22Rv1 (cell line): Measurements from ENCODE around the gene HIPK3.

Source experiments
- H3K27ac ChIP-seq: fragments of 450-650 bp; 2 replicates; pipeline ENCODE4 v1.5.1; 2017
- CTCF ChIP-seq: fragments of 450-650 bp; IDR thresholded peaks from 2 replicates; pipeline ENCODE4 v1.5.1; 2017; ENCODE audit warnings: mild to moderate bottlenecking
- ZFX ChIP-seq: fragments of 450-650 bp; IDR thresholded peaks from 2 replicates; pipeline ENCODE4 v1.6.1; 2017; ENCODE audit warnings: antibody characterized with exemption, borderline replicate concordance

HIPK3 gene

GRCh38 chr11:33323421-33323820, 66.2 kb downstream of the HIPK3 start:
- TF ChIP-seq ZFX (no peak), CTCF (no peak)
- H3K27ac ChIP-seq, result no peak overlapping the region

DNA sequence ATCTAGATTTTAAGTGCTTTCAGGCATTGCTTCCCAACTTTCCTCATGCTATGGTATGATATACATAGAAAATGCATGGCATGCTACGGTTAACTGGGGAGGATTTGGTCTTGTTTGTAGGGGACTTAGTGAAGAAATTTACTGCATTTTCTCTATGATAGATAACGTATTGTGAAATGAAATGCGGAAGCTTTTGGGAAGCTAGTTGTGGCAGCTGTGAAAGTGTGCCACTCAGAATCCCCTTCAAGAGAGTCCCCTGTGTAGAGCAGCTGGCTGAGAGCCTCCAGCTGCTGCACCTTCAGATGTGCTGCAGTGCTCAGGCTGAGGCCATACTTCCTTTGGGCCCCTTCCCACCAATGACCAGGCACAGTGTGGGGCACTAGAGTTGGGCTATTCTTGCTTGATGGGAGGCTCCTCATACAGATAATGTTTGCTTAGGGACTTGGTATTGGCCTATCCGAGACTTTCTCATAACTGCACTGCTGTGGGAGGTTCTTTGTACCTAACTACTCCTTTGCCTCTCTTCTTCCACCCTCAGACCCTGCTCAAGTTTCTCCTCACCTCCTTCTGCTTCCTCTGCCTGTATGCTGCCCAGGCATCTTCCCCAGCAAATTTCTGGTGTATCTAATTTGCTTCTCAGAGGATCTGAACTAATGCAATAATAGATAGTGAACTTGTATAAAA, 67.3 kb downstream of the HIPK3 start:
- H3K27ac ChIP-seq, result no peak overlapping the region
- TF ChIP-seq CTCF, result no peak

GRCh38 chr11:33325451-33325850, 68.3 kb downstream of the HIPK3 start:
- no peak overlapping the region for H3K27ac ChIP-seq
- no peak for TF ChIP-seq ZFX
- TF ChIP-seq CTCF, result no peak

GRCh38 chr11:33329705-33330329, 72.6 kb downstream of the HIPK3 start:
- no peak overlapping the region for H3K27ac ChIP-seq
- TF ChIP-seq CTCF, result peak; percentile 87
- TF ChIP-seq ZFX, result no peak

DNA sequence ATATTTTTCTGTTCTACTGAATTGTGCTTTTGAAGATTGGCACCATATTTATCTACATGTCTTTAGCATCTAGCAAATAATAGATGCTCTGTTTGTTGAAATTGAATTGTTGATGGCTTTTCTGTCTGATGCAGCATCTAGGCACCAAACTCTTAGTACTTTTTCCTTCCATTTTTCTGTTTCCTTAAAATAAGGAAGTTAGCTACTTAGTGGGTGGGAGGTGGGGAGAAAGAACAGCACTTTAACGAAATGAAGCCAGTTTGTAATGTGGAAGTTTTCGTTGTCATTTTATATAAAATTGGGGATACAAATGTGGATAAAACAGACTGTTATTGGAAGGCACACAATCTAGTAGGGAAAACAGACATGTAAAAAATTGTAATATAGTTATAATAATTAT, 76.6 kb downstream of the HIPK3 start:
- H3K27ac ChIP-seq, result no peak overlapping the region
- TF ChIP-seq CTCF (no peak), ZFX (no peak)

DNA sequence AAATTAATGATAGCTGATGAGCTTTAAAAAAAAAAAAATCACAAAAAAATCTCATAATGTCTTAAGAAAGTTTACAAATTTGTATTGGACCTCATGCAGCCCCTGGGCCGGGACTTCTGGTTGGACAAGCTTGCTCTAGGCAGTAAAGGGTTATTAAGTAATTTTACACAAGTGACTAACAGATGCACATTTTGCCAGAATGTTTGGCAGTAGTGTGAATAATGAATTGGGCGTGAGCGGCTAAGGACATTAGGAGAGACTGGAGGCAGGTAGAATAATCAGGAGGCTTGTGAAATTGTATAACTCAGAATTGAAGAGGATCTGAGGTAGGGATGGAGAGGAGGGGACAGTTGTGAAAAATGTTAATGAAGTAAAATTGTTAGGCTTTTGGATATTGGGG, 77.4 kb downstream of the HIPK3 start:
- TF ChIP-seq CTCF (no peak), ZFX (no peak)
- no peak overlapping the region for H3K27ac ChIP-seq

DNA sequence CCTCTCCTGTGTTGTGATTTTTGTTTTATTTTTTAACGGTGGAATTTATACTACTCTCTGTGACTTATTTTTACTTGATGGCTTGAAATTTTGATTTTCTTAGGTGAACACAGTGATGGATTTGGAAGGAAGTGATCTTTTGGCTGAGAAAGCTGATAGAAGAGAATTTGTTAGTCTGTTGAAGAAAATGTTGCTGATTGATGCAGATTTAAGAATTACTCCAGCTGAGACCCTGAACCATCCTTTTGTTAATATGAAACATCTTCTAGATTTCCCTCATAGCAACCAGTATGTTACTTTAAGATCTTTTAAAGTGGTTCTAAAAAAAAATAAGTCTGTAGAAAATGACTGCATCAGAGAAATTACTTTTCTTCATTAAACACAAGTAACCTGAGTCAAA, 82.1 kb downstream of the HIPK3 start:
- no peak overlapping the region for H3K27ac ChIP-seq
- no peak for TF ChIP-seq ZFX
- TF ChIP-seq CTCF, result no peak
